Memory B cell (primary cell): Measurements from ENCODE around the gene SLX9.

Experiments used
- ATAC-seq: fragments of 150-1000 bp; cut with Tn5 transposase; 2 replicates; pipeline ENCODE4 v1.10.0; 2021; ENCODE audit warnings: low read depth, mild to moderate bottlenecking, moderate library complexity
- DNase-seq, 2 donors: peaks; one replicate each; pipeline ENCODE4 v3.0.0; 2022; ENCODE audit warnings: low spot score in 2 of 2
- H3K27ac Mint-ChIP-seq: one replicate; pipeline ENCODE4 v1.8.0; 2022; ENCODE audit warnings: mild to moderate bottlenecking, moderate library complexity, mixed read lengths
- H3K27me3 Mint-ChIP-seq: one replicate; pipeline ENCODE4 v1.8.0; 2022; ENCODE audit warnings: mixed read lengths
- H3K36me3 Mint-ChIP-seq: one replicate; pipeline ENCODE4 v1.8.0; 2022; ENCODE audit warnings: mild to moderate bottlenecking, mixed read lengths
- H3K4me1 Mint-ChIP-seq: one replicate; pipeline ENCODE4 v1.8.0; 2022; ENCODE audit warnings: mixed read lengths
- H3K4me3 Mint-ChIP-seq: one replicate; pipeline ENCODE4 v1.8.0; 2022; ENCODE audit warnings: mild to moderate bottlenecking, moderate library complexity, mixed read lengths
- H3K9me3 Mint-ChIP-seq: one replicate; pipeline ENCODE4 v1.8.0; 2022; ENCODE audit warnings: mixed read lengths

Gene SLX9

GRCh38 chr21:44939532-44940115, at the start of gene SLX9:
TSS of gene SLX9 (plus strand) at chr21:44940029. CDS start at chr21:44940058, 29 bp downstream.
- DNase-seq = peak; percentile 68 to 80
- Mint-ChIP-seq H3K27ac (peak within 1 kb of the TSS; percentile 86), H3K36me3 (peaks cover 5% of the 10 kb centered on the region), H3K4me1 (peaks cover 33% of the 10 kb centered on the region), H3K4me3 (peak within 1 kb of the TSS; percentile 89), H3K9me3 (no peaks in the 10 kb centered on the region), H3K27me3 (no peaks in the 10 kb centered on the region)
- peak; percentile 94 for ATAC-seq

- peaks cover 7% of the 10 kb centered on the region for H3K4me1 Mint-ChIP-seq
- ATAC-seq = no peak
- peaks cover 8% of the 10 kb centered on the region for H3K36me3 Mint-ChIP-seq
- no peak overlapping the region for H3K4me3 Mint-ChIP-seq
- DNase-seq = no peak
- no peak overlapping the region for H3K27ac Mint-ChIP-seq
- H3K27me3 Mint-ChIP-seq = no peaks in the 10 kb centered on the region
- H3K9me3 Mint-ChIP-seq = no peaks in the 10 kb centered on the region
These were observed 49.4 kb upstream of the SLX9 start for GRCh38 chr21:44890338-44890931.

- H3K36me3 Mint-ChIP-seq = peaks cover 6% of the 10 kb centered on the region
- H3K4me3 Mint-ChIP-seq = no peak overlapping the region
- H3K4me1 Mint-ChIP-seq = peaks cover 7% of the 10 kb centered on the region
- ATAC-seq = no peak
- H3K27me3 Mint-ChIP-seq = no peaks in the 10 kb centered on the region
- H3K27ac Mint-ChIP-seq = no peak overlapping the region
- no peak for DNase-seq
- H3K9me3 Mint-ChIP-seq = no peaks in the 10 kb centered on the region
These were observed 48.8 kb upstream of the SLX9 start for GRCh38 chr21:44890961-44891541.

GRCh38 chr21:44891631-44892031, 48.2 kb upstream of the SLX9 start:
- peaks cover 6% of the 10 kb centered on the region for H3K36me3 Mint-ChIP-seq
- no peak for ATAC-seq
- no peaks in the 10 kb centered on the region for H3K9me3 Mint-ChIP-seq
- no peaks in the 10 kb centered on the region for H3K27me3 Mint-ChIP-seq
- H3K4me3 Mint-ChIP-seq = no peak overlapping the region
- DNase-seq = no peak
- no peak overlapping the region for H3K27ac Mint-ChIP-seq
- H3K4me1 Mint-ChIP-seq = peaks cover 7% of the 10 kb centered on the region

- H3K9me3 Mint-ChIP-seq = no peaks in the 10 kb centered on the region
- peaks cover 7% of the 10 kb centered on the region for H3K4me1 Mint-ChIP-seq
- no peak overlapping the region for H3K27ac Mint-ChIP-seq
- ATAC-seq (no peak), DNase-seq (no peak)
- H3K27me3 Mint-ChIP-seq = no peaks in the 10 kb centered on the region
- peaks cover 6% of the 10 kb centered on the region for H3K36me3 Mint-ChIP-seq
- no peak overlapping the region for H3K4me3 Mint-ChIP-seq
These were observed 47.7 kb upstream of the SLX9 start for GRCh38 chr21:44892095-44892494.

- H3K36me3 Mint-ChIP-seq = peaks cover 5% of the 10 kb centered on the region
- no peaks in the 10 kb centered on the region for H3K27me3 Mint-ChIP-seq
- DNase-seq = peak; percentile 72 to 77
These were observed 47.1 kb upstream of the SLX9 start for GRCh38 chr21:44892536-44893277.

GRCh38 chr21:44893278-44893556, 46.6 kb upstream of the SLX9 start:
- Mint-ChIP-seq H3K36me3 (peaks cover 5% of the 10 kb centered on the region), H3K27me3 (no peaks in the 10 kb centered on the region), H3K4me3 (no peak overlapping the region)

More at GRCh38 chr21:44892536-44893277, 47.1 kb upstream of the SLX9 start:
- Mint-ChIP-seq H3K27ac (no peak overlapping the region), H3K4me3 (no peak overlapping the region), H3K4me1 (peaks cover 6% of the 10 kb centered on the region), H3K9me3 (no peaks in the 10 kb centered on the region)
- ATAC-seq = peak; percentile 88

GRCh38 chr21:44893948-44894656, 45.7 kb upstream of the SLX9 start:
- Mint-ChIP-seq H3K4me3 (no peak overlapping the region), H3K36me3 (peaks cover 5% of the 10 kb centered on the region), H3K27ac (peak overlapping the region; percentile 35), H3K4me1 (peaks cover 7% of the 10 kb centered on the region), H3K9me3 (no peaks in the 10 kb centered on the region), H3K27me3 (no peaks in the 10 kb centered on the region)
- no peak for ATAC-seq
- DNase-seq = no peak

More at GRCh38 chr21:44893278-44893556, 46.6 kb upstream of the SLX9 start:
- no peak overlapping the region for H3K27ac Mint-ChIP-seq
- peaks cover 7% of the 10 kb centered on the region for H3K4me1 Mint-ChIP-seq
- no peak for DNase-seq
- ATAC-seq = no peak
- no peaks in the 10 kb centered on the region for H3K9me3 Mint-ChIP-seq

- Mint-ChIP-seq H3K27ac (no peak overlapping the region), H3K27me3 (no peaks in the 10 kb centered on the region), H3K9me3 (no peaks in the 10 kb centered on the region), H3K4me1 (peaks cover 7% of the 10 kb centered on the region), H3K36me3 (peaks cover 7% of the 10 kb centered on the region), H3K4me3 (no peak overlapping the region)
- no peak for DNase-seq
- ATAC-seq = no peak
These were observed 45.0 kb upstream of the SLX9 start for GRCh38 chr21:44894687-44895302.

GRCh38 chr21:44895859-44896258, 44.0 kb upstream of the SLX9 start:
- Mint-ChIP-seq H3K27me3 (no peaks in the 10 kb centered on the region), H3K9me3 (no peaks in the 10 kb centered on the region), H3K27ac (no peak overlapping the region), H3K4me3 (no peak overlapping the region), H3K36me3 (peaks cover 12% of the 10 kb centered on the region), H3K4me1 (peaks cover 7% of the 10 kb centered on the region)
- ATAC-seq (no peak), DNase-seq (no peak)

GRCh38 chr21:44896561-44897286, 43.1 kb upstream of the SLX9 start:
- Mint-ChIP-seq H3K4me1 (peaks cover 7% of the 10 kb centered on the region), H3K27me3 (no peaks in the 10 kb centered on the region), H3K9me3 (no peaks in the 10 kb centered on the region), H3K36me3 (peaks cover 15% of the 10 kb centered on the region), H3K27ac (no peak overlapping the region), H3K4me3 (no peak overlapping the region)
- ATAC-seq = no peak
- no peak for DNase-seq

GRCh38 chr21:44897326-44898010, 42.4 kb upstream of the SLX9 start:
- Mint-ChIP-seq H3K36me3 (peaks cover 22% of the 10 kb centered on the region), H3K4me1 (peaks cover 7% of the 10 kb centered on the region), H3K4me3 (no peak overlapping the region), H3K27me3 (no peaks in the 10 kb centered on the region), H3K9me3 (no peaks in the 10 kb centered on the region), H3K27ac (peak overlapping the region; percentile 35)
- ATAC-seq (peak; percentile 62), DNase-seq (no peak)
